GM12878 (cell line): ENCODE data around the gene TNXB. TPM values are rescaled to one million over a fixed set of nuclear protein-coding genes. Genes with fewer than 3 reads are reported as not detected.

Source experiments
- ATAC-seq: fragments of 200-7000 bp; cut with Tn5 transposase; 3 replicates; pipeline ENCODE4 v1.9.1; 2020; ENCODE audit warnings: mild to moderate bottlenecking, moderate library complexity
- BruUV-seq: library from RNA; stranded (reverse); fragments of 400-500 nt; replicated peaks from 2 replicates; lab custom pipeline; 2021; lab: Mats Ljungman, UMichigan
- CTCF ChIA-PET: fragments of 300-600 bp; sonication (Branson Sonifier 250); formaldehyde crosslinking; extraction: SDS; loops from one replicate; lab custom pipeline; 2021; ENCODE audit warnings: inconsistent platforms; lab: Yijun Ruan, JAX
- POLR2A ChIA-PET: fragments of 350-600 bp; formaldehyde crosslinking; extraction: SDS; loops from one replicate; lab custom pipeline; 2021; ENCODE audit warnings: inconsistent platforms; lab: Charles Lee
- RAD21 ChIA-PET: fragments of 300-600 bp; sonication (Branson Sonifier 250); formaldehyde crosslinking; loops from one replicate; lab custom pipeline; 2023; ENCODE audit warnings: antibody characterized with exemption; ENCODE audit not compliant: unreplicated experiment; lab: Charles Lee
- SMC1A ChIA-PET: fragments of 300-600 bp; sonication (Branson Sonifier 250); formaldehyde crosslinking; loops from one replicate; lab custom pipeline; 2023; ENCODE audit not compliant: unreplicated experiment, uncharacterized antibody; lab: Charles Lee
- DNase-seq: peaks from one replicate; pipeline ENCODE4 v3.0.0-alpha.2; 2011; ENCODE audit warnings: low read depth, low spot score
- FAIRE-seq: peaks from 3 replicates; lab custom pipeline; 2011; peaks lifted over from hg19 to GRCh38; lab: Jason Lieb, UNC
- H2AFZ ChIP-seq: 2 replicates; pipeline ENCODE4 v1.6.0; 2011; ENCODE audit warnings: low read depth, low read length, control low read depth; ENCODE audit not compliant: control insufficient read depth
- H3K27ac ChIP-seq: 2 replicates; pipeline ENCODE4 v1.5.1; 2011; ENCODE audit warnings: control low read depth; ENCODE audit not compliant: control insufficient read depth, insufficient read depth
- H3K27me3 ChIP-seq, 2 experiments: replicated peaks in 1 of 2; 2 replicates each; pipeline versions ENCODE4 v1.6.0 to v1.6.1; 2011; ENCODE audit warnings: low read length in 1 of 2; ENCODE audit not compliant: control insufficient read depth in 2 of 2, insufficient read depth in 2 of 2
- H3K36me3 ChIP-seq, 2 experiments: 2 replicates each; pipeline ENCODE4 v1.5.1; 2011; ENCODE audit warnings: low read length in 1 of 2; ENCODE audit not compliant: control insufficient read depth in 2 of 2, insufficient read depth in 2 of 2
- H3K4me1 ChIP-seq: 2 replicates; pipeline ENCODE4 v1.6.1; 2011; ENCODE audit warnings: mild to moderate bottlenecking, low read length, moderate library complexity, mixed read lengths; ENCODE audit not compliant: control insufficient read depth, insufficient read depth
- H3K4me2 ChIP-seq: 2 replicates; pipeline ENCODE4 v1.6.0; 2011; ENCODE audit warnings: control low read depth; ENCODE audit not compliant: control insufficient read depth, insufficient read depth
- H3K4me3 ChIP-seq: fragments of 200-600 bp; sonication (generic); 2 replicates; pipeline ENCODE4 v1.5.1; 2016
- H3K79me2 ChIP-seq: 2 replicates; pipeline ENCODE4 v1.6.0; 2011; ENCODE audit warnings: low read length; ENCODE audit not compliant: control insufficient read depth, insufficient read depth
- H3K9ac ChIP-seq: 2 replicates; pipeline ENCODE4 v1.8.0; 2011; ENCODE audit warnings: low read length, control low read depth, mixed read lengths; ENCODE audit not compliant: control insufficient read depth, insufficient read depth
- H3K9me3 ChIP-seq: replicated peaks from 3 replicates; pipeline ENCODE4 v1.5.1; 2011; ENCODE audit warnings: mild to moderate bottlenecking, low read length; ENCODE audit not compliant: control insufficient read depth, insufficient read depth
- H4K20me1 ChIP-seq: 2 replicates; pipeline ENCODE4 v1.6.0; 2011; ENCODE audit not compliant: control insufficient read depth, insufficient read depth
- IKZF2 ChIP-seq, 2 experiments: fragments of 450-650 bp; IDR thresholded peaks; 2 replicates each; pipeline ENCODE4 v1.6.1; 2017; ENCODE audit warnings: mild to moderate bottlenecking in 2 of 2, moderate library complexity in 2 of 2
- RELA ChIP-seq: fragments of 450-650 bp; IDR thresholded peaks from 2 replicates; pipeline ENCODE4 v1.8.0; 2014; ENCODE audit warnings: borderline replicate concordance; ENCODE audit not compliant: partially characterized antibody
- WGBS: methylation state at CpG from one replicate; pipeline ENCODE4 v1.1.6; 2016; ENCODE audit warnings: low lambda C conversion rate; ENCODE audit not compliant: insufficient replicate concordance, insufficient coverage; ENCODE audit errors: missing lambda C conversion rate; 5-methylcytosine and 5-hydroxymethylcytosine counted together
- in situ Hi-C: fragments of 300-500 bp; cut with MboI; formaldehyde crosslinking; loops from 9 replicates; pipeline ENCODE4 v1.14.3; 2018; ENCODE audit warnings: mixed read lengths
- intact Hi-C: fragments of 100-400 bp; cut with micrococcal nuclease; formaldehyde crosslinking; loops from one replicate; pipeline ENCODE4 v1.14.2; 2022; ENCODE audit not compliant: unreplicated experiment
- polyA plus RNA-seq, 11 experiments: library from polyadenylated mRNA; depleted of rRNA in 4 of 11; unstranded in 6 of 11; stranded (reverse) in 5 of 11; fragments of >200 nt; fragmentation: Nextera tagmentation in 4 of 11; fragmentation: Illumina TruSeq in 1 of 11; extraction: Ambion mirVana in 4 of 11; extraction: Trizol in 1 of 11; gene quantifications; 1 replicate in 1 of 11; 2 replicates in 10 of 11; pipeline versions ENCODE4 v1.2.1 to v1.2.3, GENCODE V29; 2011 to 2016; ENCODE audit warnings: inconsistent platforms in 2 of 11, missing spikeins in 2 of 11, low read depth in 1 of 11
- total RNA-seq, 4 experiments: library from RNA; depleted of rRNA in 3 of 4; stranded (reverse); fragments of >200 nt in 3 of 4; fragmentation: Illumina TruSeq in 1 of 4; extraction: Trizol in 1 of 4; gene quantifications; 2 replicates each; pipeline versions ENCODE4 v1.2.1 to v1.2.3, GENCODE V29; 2013 to 2021
- TF ChIP-seq, protein P1 (sequence below): IDR thresholded peaks from 2 replicates; pipeline ENCODE4 v1.6.1; 2011; ENCODE audit warnings: borderline replicate concordance, low read depth, mild to moderate bottlenecking, moderate library complexity, low read length; ENCODE audit not compliant: insufficient read depth, poor library complexity, severe bottlenecking
- TF ChIP-seq, protein P2 (sequence below): fragments of 450-650 bp; IDR thresholded peaks from 2 replicates; pipeline ENCODE4 v1.6.1; 2017; ENCODE audit warnings: mild to moderate bottlenecking

Gene TNXB
- total and polyA plus RNA-seq, 10 of the 15 experiments (the other 5 are each of a cell fraction or from before 2014, with no cell fraction given): 0.03 to 2.5 (median 0.68) TPM; not detected in 2

DNA sequence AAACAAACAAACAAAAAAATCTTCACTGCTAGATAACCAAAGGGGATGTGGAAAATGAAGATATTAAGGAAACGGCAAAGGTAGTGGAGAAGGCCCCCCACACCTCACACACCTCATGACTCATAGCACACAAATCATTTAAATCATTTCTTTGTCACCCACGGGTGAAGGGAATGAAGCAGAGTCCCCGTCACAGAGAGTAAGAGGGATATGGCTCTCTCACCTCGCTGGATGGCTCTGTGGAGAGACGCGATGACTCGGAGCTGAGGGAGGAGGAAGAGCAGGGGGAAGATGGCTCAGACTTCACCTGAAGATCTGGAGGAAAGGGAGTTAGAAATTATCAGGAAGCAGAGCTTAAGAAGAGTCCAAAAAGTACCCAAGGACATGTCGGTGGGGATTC is 17.7 kb upstream of the TNXB start:
- no peak for DNase-seq
- 57% methylated on average over 8 of the region's 8 CpGs for WGBS
- Histone ChIP-seq H2AFZ (no peak overlapping the region), H3K36me3 (peaks cover 0 to 12% of the 10 kb centered on the region in 2 experiments; a peak in 2 of 4 replicates), H3K27ac (peak overlapping the region; percentile 95; the same call in 1 of the 2 replicates), H4K20me1 (no peaks in the 10 kb centered on the region; the same call in 1 of the 2 replicates), H3K4me3 (peak overlapping the region; percentile 88), H3K9me3 (no peaks in the 10 kb centered on the region), H3K79me2 (peaks cover 23% of the 10 kb centered on the region), H3K4me2 (peak overlapping the region; percentile 83), H3K27me3 (no peaks in the 10 kb centered on the region), H3K4me1 (peaks cover 13% of the 10 kb centered on the region), H3K9ac (peak overlapping the region; percentile 94)
- BruUV-seq: no TSS peak
- RAD21 ChIA-PET: interaction anchor here (1.2 kb wide), 1 partner anchor 12 kb away, joined by 3 read pairs; no protein-coding TSS in a partner anchor
- intact Hi-C loops (no loop called here), in situ Hi-C loops (no loop called here)
- SMC1A ChIA-PET: interaction anchor here (1.2 to 3.3 kb wide), 3 partner anchors 8 to 118 kb away, joined by 4 to 17 read pairs (median 8); no protein-coding TSS in a partner anchor
- CTCF ChIA-PET: interaction anchor here (1.0 to 4.6 kb wide), 3 partner anchors 9 to 71 kb away, joined by 3 to 48 read pairs (median 35); partner anchors contain the start of gene GPSM3
- TF ChIP-seq, protein P1, sequence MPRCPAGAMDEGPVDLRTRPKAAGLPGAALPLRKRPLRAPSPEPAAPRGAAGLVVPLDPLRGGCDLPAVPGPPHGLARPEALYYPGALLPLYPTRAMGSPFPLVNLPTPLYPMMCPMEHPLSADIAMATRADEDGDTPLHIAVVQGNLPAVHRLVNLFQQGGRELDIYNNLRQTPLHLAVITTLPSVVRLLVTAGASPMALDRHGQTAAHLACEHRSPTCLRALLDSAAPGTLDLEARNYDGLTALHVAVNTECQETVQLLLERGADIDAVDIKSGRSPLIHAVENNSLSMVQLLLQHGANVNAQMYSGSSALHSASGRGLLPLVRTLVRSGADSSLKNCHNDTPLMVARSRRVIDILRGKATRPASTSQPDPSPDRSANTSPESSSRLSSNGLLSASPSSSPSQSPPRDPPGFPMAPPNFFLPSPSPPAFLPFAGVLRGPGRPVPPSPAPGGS: peak; percentile 14
- TF ChIP-seq, protein P2, sequence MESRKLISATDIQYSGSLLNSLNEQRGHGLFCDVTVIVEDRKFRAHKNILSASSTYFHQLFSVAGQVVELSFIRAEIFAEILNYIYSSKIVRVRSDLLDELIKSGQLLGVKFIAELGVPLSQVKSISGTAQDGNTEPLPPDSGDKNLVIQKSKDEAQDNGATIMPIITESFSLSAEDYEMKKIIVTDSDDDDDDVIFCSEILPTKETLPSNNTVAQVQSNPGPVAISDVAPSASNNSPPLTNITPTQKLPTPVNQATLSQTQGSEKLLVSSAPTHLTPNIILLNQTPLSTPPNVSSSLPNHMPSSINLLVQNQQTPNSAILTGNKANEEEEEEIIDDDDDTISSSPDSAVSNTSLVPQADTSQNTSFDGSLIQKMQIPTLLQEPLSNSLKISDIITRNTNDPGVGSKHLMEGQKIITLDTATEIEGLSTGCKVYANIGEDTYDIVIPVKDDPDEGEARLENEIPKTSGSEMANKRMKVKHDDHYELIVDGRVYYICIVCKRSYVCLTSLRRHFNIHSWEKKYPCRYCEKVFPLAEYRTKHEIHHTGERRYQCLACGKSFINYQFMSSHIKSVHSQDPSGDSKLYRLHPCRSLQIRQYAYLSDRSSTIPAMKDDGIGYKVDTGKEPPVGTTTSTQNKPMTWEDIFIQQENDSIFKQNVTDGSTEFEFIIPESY: no peak
- TF ChIP-seq RELA (no peak), IKZF2 (IDR thresholded peaks at IDR 0.05) (no peak)
- POLR2A ChIA-PET: interaction anchor here (1.4 to 5.1 kb wide), 3 partner anchors 50 to 229 kb away, joined by 3 to 69 read pairs (median 35); partner anchors contain the start of genes AGPAT1, EHMT2, GPSM3 and PBX2
- no peak for ATAC-seq
- no peak for FAIRE-seq
